ENCODE results near the gene GPC1.
"Not testable (repeated sequence)": the region's sequence is repeated elsewhere in the genome, so short reads cannot be mapped to it uniquely, and the experiment has no call there.

The GPC1 gene

DNA sequence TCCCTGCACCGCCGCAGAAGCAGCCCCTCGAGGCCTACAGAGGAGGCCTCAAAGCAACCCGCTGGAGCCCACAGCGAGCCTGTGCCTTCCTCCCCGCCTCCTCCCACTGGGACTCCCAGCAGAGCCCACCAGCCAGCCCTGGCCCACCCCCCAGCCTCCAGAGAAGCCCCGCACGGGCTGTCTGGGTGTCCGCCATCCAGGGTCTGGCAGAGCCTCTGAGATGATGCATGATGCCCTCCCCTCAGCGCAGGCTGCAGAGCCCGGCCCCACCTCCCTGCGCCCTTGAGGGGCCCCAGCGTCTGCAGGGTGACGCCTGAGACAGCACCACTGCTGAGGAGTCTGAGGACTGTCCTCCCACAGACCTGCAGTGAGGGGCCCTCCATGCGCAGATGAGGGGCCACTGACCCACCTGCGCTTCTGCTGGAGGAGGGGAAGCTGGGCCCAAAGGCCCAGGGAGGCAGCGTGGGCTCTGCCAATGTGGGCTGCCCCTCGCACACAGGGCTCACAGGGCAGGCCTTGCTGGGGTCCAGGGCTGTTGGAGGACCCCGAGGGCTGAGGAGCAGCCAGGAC is 31.2 kb downstream of the GPC1 start:
- DNase-seq (ENCODE audit: low read depth in 2 of 2) = no peak

DNA sequence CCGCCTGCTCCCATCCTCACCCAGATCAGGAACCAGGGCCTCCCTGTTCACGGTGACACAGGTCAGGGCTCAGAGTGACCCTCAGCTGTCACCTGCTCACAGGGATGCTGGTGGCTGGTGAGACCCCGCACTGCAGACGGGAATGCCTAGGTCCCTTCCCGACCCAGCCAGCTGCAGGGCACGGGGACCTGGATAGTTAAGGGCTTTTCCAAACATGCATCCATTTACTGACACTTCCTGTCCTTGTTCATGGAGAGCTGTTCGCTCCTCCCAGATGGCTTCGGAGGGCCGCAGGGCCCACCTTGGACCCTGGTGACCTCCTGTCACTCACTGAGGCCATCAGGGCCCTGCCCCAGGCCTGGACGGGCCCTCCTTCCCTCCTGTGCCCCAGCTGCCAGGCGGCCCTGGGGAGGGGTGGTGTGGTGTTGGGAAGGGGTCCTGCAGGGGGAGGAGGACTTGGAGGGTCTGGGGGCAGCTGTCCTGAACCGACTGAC is 31.7 kb downstream of the GPC1 start:
- DNase-seq (ENCODE audit: low read depth in 2 of 2) = no peak

DNA sequence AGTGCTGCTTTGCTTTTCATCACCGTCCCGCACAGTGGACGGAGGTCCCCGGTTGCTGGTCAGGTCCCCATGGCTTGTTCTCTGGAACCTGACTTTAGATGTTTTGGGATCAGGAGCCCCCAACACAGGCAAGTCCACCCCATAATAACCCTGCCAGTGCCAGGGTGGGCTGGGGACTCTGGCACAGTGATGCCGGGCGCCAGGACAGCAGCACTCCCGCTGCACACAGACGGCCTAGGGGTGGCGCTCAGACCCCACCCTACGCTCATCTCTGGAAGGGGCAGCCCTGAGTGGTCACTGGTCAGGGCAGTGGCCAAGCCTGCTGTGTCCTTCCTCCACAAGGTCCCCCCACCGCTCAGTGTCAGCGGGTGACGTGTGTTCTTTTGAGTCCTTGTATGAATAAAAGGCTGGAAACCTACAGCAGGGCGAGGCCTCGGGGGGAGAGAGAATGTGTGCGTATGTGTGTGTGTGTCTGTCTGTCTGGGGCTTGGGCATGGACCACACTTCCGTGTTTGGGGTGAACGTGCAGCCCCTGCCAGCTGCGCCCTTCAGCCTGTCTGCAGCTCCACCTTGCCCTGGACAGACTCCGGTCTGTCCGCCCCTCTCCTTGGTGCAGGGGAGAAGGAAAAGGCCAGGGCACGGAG is 32.3 kb downstream of the GPC1 start:
- no peak for DNase-seq (ENCODE audit: low read depth in 2 of 2)

DNA sequence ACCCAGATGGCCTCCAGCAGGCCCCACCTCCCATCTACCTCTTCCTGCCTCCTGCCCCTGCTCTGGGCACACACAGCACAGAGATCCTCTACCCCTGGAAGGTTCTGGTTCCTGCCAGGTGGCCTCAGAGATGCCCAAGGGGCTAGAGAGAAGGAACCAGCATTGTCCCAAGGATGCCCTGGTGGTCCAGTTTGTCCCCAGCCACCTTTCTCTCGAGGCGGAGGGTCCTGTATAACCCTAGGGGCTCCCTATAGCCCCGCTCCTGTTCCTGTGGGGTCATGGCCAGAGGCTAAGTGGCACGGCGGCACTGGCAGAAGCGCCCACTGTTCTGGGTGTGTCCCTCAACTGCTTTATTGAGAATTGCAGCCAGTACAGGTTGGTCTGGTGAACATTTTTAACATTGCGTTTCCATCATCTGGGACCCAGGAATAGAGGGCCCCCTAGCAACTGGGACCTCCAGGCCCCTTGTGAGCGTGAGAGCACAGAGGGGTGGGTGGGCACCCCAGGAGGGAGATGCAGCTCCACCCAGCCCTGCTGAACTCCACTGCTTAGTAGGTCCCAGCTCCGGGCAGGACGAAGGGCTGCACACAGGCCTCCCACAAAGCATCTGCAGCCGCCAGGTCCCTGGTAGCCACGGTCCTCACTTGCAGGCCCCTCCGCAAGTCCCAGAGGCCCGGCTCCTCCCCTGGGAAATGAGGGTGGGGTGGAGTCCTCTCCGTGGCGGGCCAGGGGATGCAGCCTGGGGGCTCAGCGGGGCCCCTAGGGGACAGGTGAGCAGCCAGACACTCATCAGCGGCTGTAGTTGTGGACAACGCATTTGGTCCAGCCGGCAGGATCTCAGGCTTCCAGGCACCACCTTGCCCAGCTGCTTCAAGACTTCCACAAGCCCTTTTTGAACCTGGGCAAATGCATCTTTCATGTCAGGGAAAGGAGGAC is 33.1 kb downstream of the GPC1 start:
- DNase-seq (ENCODE audit: low read depth in 2 of 2) = no peak

DNA sequence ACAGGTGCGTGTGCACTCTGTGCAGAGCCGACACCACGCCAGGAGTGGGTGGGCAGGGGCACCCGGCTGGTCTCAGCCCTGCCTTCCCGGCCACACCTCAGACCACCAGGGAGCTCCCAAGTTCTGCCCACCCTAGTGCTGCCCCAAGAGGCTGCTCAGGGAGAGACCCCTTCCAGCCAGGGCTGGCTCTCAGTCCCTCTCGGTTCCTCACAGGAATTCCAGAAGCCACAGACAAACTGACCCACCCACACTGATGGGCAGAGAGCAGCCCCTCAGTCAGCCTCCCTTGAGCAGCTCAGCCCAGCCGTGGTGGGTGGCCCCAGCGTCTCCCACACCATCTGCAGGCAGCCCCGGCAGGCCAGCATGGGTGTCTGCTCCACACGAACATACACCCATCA is 33.8 kb downstream of the GPC1 start:
- no peak for DNase-seq (ENCODE audit: low read depth in 2 of 2)

DNA sequence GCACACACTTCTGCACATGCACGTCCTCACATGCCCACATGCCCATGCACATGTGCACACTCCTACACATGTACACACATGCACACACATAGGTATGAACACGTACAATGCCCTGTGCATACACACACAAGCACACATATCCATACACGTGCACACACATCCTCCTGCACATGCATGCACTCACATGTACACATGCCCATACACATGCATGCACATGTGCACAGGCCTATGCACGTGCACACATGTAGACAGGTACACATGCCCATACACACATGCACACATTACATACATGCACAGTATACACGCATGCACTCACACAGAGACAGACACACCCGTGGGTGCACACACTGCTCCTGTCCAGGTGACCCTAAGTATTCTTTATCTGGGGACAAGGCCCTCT is 34.3 kb downstream of the GPC1 start:
- DNase-seq (ENCODE audit: low read depth in 2 of 2) = no peak

DNA sequence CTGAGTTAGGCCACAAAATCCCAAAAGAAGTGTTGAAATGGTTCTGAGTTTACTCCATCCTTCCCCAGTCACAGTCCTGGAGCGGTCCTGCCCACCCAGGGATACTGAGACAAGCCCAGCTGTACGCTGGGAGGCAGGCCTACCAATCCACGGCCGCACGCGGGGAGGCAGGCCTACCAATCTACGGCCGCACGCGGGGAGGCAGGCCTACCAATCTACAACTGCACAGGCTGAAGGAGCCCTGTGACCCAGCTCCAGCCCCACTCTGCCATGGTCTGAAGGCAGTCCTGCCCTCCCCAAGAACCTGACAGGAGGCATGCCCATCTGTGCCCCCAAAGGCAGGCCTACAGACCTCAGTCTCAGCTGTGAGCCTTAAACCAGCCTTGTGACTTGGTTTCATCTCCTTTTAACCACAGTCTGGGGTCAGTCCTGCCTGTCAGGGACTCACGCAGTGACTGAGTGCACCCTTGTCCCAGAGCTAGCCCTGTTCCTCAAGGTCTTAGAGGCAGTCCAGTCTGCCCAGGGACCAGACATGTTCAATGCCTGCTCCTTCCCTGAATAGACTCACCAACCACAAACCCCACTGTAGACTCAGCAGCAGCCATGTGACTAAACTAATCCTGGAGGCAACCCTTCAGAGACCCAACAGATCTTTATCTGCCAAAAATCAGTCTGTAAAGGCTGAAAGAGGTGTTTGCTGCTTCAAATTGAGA is 36.8 kb downstream of the GPC1 start:
- no peak for DNase-seq (ENCODE audit: low read depth in 2 of 2)

DNA sequence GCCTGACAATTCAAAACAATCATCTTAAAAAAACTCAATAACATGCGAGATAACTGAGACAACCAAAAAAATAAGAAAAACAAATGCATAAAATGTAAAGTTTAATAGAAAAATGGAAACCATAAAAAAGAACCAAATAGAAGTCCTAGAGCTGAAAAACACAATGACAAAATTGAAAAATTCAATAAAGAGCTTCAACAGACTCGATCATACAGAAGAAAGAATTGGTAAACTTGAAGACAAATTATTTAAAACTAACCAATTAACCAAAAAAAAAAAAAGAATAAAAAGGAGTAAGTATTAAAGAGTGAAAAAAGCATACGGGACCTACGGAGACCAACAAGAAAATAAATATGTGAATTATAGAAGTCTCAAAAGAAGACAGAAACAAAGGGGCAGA is 37.7 kb downstream of the GPC1 start:
- DNase-seq (ENCODE audit: low read depth in 2 of 2) = no peak

DNA sequence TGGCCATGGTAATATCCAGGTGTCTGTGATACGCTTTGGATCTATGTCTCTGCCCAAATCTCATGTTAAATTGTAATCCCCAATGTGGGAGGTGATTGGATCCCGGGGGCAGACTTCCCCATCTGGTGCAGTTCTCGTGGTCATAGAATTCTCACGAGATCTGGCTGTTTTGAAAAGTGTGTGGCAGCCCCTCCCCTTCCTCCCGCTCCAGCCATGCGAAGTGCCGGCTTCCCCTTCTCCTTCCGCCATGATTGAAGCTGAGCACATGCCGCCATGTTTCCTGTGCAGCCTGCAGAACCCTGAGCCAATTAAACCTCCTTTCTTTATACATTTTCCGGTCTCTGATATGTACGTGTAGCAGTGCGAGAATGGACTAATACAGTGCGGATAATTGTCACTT is 42.5 kb downstream of the GPC1 start:
- no peak for DNase-seq (ENCODE audit: low read depth in 2 of 2)

DNA sequence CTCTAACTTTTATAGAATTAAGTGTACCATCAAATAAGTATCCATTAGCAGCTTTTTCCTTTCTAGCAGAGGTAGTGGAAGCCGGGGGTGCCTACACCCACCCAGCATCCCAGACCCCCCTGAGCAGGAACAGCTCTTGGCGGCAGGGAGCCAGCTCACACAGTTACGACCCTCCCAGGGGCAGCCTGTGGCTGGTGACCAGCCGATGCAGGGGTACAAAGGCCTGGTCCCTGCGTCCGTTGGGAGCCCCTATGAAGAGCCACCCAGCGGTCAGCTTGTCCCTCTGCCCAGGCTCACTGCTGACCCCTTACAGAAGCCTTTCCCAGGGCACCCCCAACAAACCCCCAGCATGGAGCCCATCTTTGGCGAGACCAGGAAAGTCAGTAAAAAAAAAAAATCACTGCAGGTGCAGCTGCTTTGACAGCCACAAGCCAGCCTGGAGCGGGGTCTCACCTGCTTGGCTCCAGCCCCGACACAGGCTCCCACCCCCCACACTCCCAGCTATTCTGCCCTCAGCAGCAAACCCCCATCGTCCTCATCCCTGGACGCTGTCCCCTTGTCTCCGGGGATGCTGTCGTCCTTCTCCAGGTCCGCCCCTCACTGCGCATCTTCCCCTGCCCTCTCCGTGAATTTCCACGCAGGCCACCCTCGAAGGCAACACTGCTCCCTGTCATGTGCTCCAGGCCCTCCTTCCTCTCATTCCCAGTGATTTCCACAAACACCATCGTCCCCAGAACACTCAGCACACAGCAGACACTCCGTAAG is 43.1 kb downstream of the GPC1 start:
- DNase-seq (ENCODE audit: low read depth in 2 of 2) = no peak

DNA sequence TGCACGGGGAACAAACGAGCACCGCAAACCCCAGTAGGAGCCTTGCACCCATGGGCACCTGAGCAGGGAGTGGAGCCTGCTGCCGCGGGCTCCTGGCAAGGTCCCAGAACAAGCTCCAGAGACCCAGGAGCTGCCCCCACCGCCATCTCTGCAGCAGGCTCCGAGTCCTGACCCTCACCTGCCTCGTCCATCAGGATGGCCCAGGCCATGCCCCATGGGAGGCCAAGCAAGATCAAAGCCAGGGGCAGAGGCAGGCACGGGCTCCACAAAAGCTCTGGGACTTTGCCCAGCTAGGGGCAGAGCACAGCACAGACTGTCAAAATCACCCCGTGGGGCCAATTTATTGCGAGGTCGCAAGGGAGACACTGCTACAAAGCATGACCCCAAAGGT is 43.6 kb downstream of the GPC1 start:
- DNase-seq (ENCODE audit: low read depth in 2 of 2) = no peak

DNA sequence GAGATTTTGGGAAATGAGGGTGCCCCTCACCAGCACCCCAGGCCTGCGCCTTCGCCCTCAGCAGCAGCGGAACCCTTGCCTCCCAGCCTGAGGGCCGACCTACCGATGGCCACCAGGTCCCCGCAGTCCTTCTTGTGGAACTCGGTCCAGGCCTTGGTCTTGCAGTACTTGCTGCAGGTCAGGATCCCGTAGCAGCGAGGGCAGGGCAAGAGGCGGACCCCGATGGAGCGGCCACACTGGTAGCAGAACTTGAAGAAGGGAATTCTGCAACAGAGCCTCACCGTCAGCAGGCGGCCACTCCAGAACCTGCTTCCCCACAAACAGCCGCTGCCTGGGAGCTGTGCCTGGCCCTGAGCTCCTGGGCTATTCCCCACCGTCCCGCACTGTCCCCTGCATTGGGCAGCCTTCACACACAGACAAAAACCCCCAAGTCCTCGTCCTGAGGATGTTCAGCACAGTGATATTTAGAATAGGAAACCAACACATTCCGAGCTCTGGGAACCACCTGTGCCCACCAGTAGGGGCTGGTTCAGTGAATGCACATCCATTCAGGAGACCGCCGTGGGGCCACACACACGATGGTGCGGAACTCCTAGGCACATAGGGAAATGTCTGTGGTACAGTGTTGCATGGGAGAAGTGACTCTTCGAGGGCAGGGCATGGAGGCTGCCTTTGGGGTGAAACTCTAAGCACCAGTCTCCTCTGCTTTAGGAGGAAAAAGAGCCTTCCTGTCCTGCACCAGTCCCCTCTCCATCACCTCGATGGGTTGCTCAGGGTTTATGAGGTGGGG is 45.6 kb downstream of the GPC1 start:
- DNase-seq (ENCODE audit: low read depth in 2 of 2) = no peak

DNA sequence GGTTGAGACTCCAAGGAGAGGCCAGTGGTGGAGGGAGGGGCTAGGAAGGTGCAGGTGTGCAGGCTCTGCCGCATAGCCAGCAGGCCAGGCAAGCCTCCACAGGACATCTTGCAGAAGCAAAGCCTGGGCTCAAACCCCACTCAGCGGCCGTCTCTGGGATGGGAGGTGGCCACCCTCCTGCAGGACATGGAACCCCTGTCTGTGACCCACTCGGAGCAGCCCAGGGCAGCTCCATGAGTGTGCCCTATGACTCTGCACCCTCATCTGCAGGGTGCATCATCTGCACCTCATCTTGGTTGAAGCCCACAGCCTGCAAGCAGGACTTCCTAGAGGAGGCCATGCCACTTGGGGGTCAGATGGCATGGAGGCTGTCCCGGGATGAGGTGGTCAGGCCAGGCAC is 46.3 kb downstream of the GPC1 start:
- no peak for DNase-seq (ENCODE audit: low read depth in 2 of 2)

DNA sequence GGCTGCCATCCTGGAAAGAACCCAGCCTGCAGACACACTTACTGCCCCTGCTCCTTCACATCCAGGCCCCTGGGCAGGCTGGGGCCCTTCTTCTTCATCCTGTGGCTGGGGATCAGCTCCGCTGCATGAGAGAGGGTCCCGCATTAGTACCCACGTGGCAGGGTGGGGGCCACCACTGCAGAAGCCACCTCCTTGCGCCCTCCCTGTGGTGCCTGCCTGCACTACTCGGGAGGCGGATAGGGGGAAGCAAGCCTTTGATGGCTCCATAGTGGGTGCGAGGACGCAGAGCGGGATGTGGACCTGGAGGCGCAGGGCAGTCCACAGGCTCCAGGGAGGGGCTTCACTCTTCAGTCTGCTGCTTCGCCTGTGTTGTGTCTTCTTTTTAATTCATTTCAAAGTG is 46.7 kb downstream of the GPC1 start:
- no peak for DNase-seq (ENCODE audit: low read depth in 2 of 2)

DNA sequence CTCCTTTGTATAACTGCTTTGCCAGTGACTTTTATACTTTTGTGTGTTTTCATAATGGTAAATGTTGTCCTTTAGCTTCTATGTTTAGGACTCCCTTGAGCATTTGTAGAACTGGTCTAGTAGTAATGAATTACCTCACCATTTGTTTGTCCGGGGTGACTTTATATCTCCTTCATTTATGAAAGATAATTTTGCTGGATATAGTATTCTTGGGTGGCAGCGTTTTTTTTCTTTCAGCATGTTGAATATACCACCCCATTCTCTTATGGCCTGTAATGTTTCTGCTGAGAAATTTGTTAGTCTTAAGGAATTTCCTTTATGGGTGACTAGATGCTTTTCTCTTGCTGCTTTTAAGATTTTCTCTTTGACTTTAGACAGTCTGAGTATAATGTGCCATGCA is 56.0 kb downstream of the GPC1 start:
- no peak for DNase-seq (ENCODE audit: low read depth in 2 of 2)

DNA sequence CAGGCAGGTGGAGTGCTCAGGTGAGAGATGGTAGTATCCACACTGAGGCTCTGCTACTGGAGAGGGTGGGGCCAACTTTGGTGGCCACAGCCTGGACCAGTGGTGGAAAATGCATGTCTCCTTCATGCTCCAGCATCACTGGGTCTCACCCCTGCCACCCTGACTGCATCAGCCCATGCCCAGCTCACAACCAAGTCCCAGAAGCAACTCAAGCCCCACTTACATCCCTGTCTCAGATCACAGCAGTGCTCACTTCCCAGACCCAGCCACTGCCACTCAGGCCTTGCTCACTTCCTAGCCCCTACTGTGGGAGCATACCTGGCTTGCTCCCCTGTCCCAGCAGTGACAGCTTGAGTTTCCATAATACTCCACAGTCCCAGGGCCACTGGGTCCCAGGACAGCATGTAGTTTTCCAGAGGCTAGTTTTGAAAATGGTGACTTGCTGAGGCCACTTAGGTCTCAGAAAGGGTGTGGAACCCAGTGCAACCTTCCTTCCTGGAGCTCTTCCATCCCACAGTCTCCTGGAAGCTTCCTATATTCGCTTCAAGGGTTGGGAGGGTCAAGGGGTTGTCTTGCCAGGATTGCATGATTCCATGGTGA is 58.8 kb downstream of the GPC1 start:
- no peak for DNase-seq (ENCODE audit: low read depth in 2 of 2)

DNA sequence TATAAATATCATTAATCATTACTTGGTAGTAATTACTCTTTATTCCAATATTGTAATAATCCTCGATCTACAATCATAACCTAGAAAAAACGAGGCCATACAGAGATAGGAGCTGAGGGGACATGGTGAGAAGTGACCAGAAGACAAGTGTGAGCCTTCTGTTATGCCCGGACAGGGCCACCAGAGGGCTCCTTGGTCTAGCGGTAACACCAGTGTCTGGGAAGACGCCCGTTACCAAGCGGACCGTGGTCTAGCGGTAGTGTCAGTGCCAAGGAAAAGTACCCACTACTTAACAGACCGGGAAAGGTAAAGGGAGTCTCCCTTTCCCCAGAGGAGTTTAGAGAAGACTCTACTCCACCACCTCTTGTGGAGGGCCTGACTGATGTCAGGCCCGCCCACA is 59.5 kb downstream of the GPC1 start:
- not testable (repeated sequence) for DNase-seq (ENCODE audit: low read depth in 2 of 2)

DNA sequence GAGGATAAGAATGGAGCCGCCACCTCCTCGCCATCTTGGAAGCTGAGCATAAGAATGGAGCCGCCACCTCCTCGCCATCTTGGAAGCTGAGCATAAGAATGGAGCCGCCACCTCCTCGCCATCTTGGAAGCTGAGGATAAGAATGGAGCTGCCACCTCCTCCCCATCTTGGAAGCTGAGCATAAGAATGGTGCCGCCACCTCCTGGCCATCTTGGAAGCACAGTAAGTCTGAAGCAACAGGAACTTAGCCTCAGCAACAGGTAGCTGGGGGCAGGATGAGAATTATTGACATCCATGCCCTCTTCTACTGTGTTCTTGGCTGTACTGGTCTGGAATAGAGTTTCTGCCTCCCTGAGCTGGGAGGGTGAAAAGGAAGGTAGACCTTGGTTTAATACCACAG is 61.6 kb downstream of the GPC1 start:
- not testable (repeated sequence) for DNase-seq (ENCODE audit: low read depth in 2 of 2)

DNA sequence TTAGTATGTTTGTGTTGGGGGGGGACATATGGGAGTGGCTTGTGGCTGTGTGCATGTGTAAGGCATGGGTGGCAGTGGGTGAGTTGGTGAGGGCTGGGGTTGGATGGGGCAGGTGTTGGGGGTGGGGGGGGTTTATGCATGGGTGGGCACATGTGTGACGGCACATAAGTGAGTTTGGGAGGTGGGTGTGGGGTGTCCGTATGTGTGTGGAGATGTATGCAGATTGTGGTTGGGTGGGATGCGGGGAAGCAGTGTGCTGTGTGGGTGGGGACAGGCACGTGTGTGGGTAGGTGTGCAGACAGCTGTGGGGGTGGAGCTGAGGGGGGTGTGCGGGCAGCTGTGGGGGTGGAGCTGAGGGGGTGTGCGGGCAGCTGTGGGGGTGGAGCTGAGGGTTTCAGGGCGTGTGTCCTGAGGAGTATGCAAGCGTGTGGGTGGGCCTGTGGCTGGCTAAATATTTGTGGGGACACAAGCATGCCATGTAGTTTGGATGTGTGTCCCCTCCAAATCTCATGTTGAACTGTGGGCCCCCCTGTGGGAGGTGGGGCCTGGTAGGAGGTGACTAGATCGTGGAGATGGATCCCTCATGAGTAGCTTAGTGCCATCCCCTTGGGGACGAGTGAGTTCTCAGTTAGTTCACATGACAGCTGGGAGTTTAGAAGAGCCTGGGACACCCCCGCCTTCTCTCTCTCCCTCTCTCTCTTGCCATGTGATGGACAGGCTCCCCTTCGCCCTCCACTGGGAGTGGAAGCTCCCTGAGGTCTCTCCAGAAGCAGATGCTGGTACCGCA is 62.9 kb downstream of the GPC1 start:
- DNase-seq (ENCODE audit: low read depth in 2 of 2) = no peak

DNA sequence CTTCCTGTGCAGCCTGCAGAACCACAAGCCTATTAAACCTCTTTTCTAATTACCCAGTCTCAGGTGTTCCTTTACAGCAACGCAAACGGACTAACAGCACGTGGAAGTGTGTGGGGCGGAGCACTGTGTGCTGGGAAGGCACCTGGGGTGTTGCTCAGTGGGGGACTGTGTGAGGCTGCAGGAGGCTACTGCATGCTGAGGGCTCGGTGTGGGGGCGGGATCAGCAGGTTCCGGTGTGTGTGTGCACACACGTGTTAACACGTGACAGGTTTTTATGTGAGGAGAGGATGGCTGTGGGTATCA is 63.4 kb downstream of the GPC1 start:
- DNase-seq (ENCODE audit: low read depth in 2 of 2) = no peak

Measured in fibroblast of skin of left biceps (primary cell).